Umbilical cord (tissue), 2 donors: ENCODE data around the gene SMG1. TPM values are rescaled to one million over a fixed set of nuclear protein-coding genes. Genes with fewer than 3 reads are reported as not detected.
A peak's percentile ranks its signal among the peaks of the same experiment; 100 is the strongest.

Experiments used
- DNase-seq: peaks from one replicate; pipeline ENCODE4 v3.0.0-alpha.2; 2015; ENCODE audit warnings: low spot score
- total RNA-seq: library from RNA; depleted of rRNA; stranded (reverse); fragments of >200 nt; gene quantifications from one replicate; pipeline ENCODE4 v1.2.3, GENCODE V29; 2014; ENCODE audit warnings: low replicate concordance; ENCODE audit not compliant: insufficient read depth

Gene SMG1
- total RNA-seq, 1 donor from 2014 or later = 92.7 TPM

GRCh38 chr16:18852647-18853046, 73.6 kb downstream of the SMG1 start:
- no peak for DNase-seq

- DNase-seq = no peak
Observed at GRCh38 chr16:18846416-18846815, 79.8 kb downstream of the SMG1 start.

- no peak for DNase-seq
Observed at GRCh38 chr16:18842565-18842964, 83.6 kb downstream of the SMG1 start.

GRCh38 chr16:18841833-18842525, 84.2 kb downstream of the SMG1 start:
- no peak for DNase-seq

- no peak for DNase-seq
Observed at GRCh38 chr16:18839555-18839954, 86.7 kb downstream of the SMG1 start.

- DNase-seq = no peak
Observed at GRCh38 chr16:18836702-18837101, 89.5 kb downstream of the SMG1 start.

GRCh38 chr16:18834864-18835263, 91.3 kb downstream of the SMG1 start:
- no peak for DNase-seq

- DNase-seq = no peak
Observed at GRCh38 chr16:18833707-18834505, 92.3 kb downstream of the SMG1 start.

- no peak for DNase-seq
Observed at GRCh38 chr16:18832613-18833012, 93.6 kb downstream of the SMG1 start.

GRCh38 chr16:18832006-18832405, 94.2 kb downstream of the SMG1 start:
- no peak for DNase-seq

GRCh38 chr16:18829251-18829650, 97.0 kb downstream of the SMG1 start:
- no peak for DNase-seq

GRCh38 chr16:18827890-18828289, 98.3 kb downstream of the SMG1 start:
- no peak for DNase-seq

- no peak for DNase-seq
Observed at GRCh38 chr16:18816286-18816685, 109.9 kb downstream of the SMG1 start.

GRCh38 chr16:18811925-18812324, 114.3 kb downstream of the SMG1 start:
- no peak for DNase-seq

GRCh38 chr16:18809165-18809564, 117.0 kb downstream of the SMG1 start:
- DNase-seq = no peak

GRCh38 chr16:18805257-18805773, 120.9 kb downstream of the SMG1 start:
- DNase-seq = no peak

GRCh38 chr16:18804540-18804939, 121.7 kb downstream of the SMG1 start:
- no peak for DNase-seq

- no peak for DNase-seq
Observed at GRCh38 chr16:18803569-18804462, 122.4 kb downstream of the SMG1 start.

- no peak for DNase-seq
Observed at GRCh38 chr16:18802767-18803343, 123.4 kb downstream of the SMG1 start.

GRCh38 chr16:18801145-18801972, 124.8 kb downstream of the SMG1 start, which contains the start of gene ARL6IP1:
TSS of gene ARL6IP1 (minus strand) at chr16:18801549. CDS start at chr16:18801466, 83 bp downstream.
- peak; percentile 100 for DNase-seq
